ENCODE results near the gene SLC8A1. TPM values are rescaled to one million over a fixed set of nuclear protein-coding genes. Genes with fewer than 3 reads are reported as not detected.

The SLC8A1 gene
- total and polyA plus RNA-seq, 8 donors, result 5.4 to 39.7 (median 6.6) TPM

- H3K9me3 ChIP-seq, result no peaks in the 10 kb centered on the region
- ATAC-seq (no peak), DNase-seq (no peak)
- H3K4me3 ChIP-seq, result no peak overlapping the region
- H3K27ac ChIP-seq, result no peak overlapping the region
- H3K36me3 ChIP-seq, result no peaks in the 10 kb centered on the region
- TF ChIP-seq CTCF (IDR thresholded peaks at IDR 0.05), result no peak
- H3K27me3 ChIP-seq, result no peaks in the 10 kb centered on the region
- H3K4me1 ChIP-seq, result peaks cover 0 to 8% of the 10 kb centered on the region in 2 donors
- intact Hi-C loops (cut with DNase I), result no loop called here
Observed at GRCh38 chr2:40367032-40367431, 84.9 kb downstream of the SLC8A1 start.

GRCh38 chr2:40364151-40364874 is 87.6 kb downstream of the SLC8A1 start:
- DNase-seq, result peak in 2 of 4 donors; percentile 42 to 53
- no peak overlapping the region for H3K4me3 ChIP-seq
- TF ChIP-seq CTCF (IDR thresholded peaks at IDR 0.05), result no peak
- no peaks in the 10 kb centered on the region for H3K9me3 ChIP-seq
- peak overlapping the region; percentile 29 to 58 for H3K27ac ChIP-seq
- H3K27me3 ChIP-seq, result no peaks in the 10 kb centered on the region
- no peak for ATAC-seq
- no peaks in the 10 kb centered on the region for H3K36me3 ChIP-seq
- peaks cover 0 to 8% of the 10 kb centered on the region in 2 donors for H3K4me1 ChIP-seq
- intact Hi-C loops (cut with DNase I), result no loop called here

GRCh38 chr2:40363631-40364030 is 88.3 kb downstream of the SLC8A1 start:
- H3K36me3 ChIP-seq, result no peaks in the 10 kb centered on the region
- H3K27me3 ChIP-seq, result no peaks in the 10 kb centered on the region
- no peak for ATAC-seq
- H3K4me1 ChIP-seq, result peaks cover 0 to 8% of the 10 kb centered on the region in 2 donors
- no peaks in the 10 kb centered on the region for H3K9me3 ChIP-seq
- no peak overlapping the region for H3K4me3 ChIP-seq
- no peak for TF ChIP-seq CTCF (IDR thresholded peaks at IDR 0.05)
- intact Hi-C loops (cut with DNase I), result no loop called here
- peak overlapping the region in 1 of 2 donors; percentile 33 for H3K27ac ChIP-seq
- peak in 2 of 4 donors; percentile 36 to 51 for DNase-seq

- Histone ChIP-seq H3K36me3 (no peaks in the 10 kb centered on the region), H3K27ac (no peak overlapping the region), H3K4me1 (peaks cover 0 to 8% of the 10 kb centered on the region in 2 donors), H3K4me3 (no peak overlapping the region), H3K9me3 (no peaks in the 10 kb centered on the region), H3K27me3 (no peaks in the 10 kb centered on the region)
- ATAC-seq (no peak), DNase-seq (peak in 1 of 4 donors; percentile 24)
- no peak for TF ChIP-seq CTCF (IDR thresholded peaks at IDR 0.05)
- intact Hi-C loops (cut with DNase I), result no loop called here
Observed at GRCh38 chr2:40363231-40363630, 88.7 kb downstream of the SLC8A1 start.

GRCh38 chr2:40361478-40361877 is 90.4 kb downstream of the SLC8A1 start:
- no peaks in the 10 kb centered on the region for H3K27me3 ChIP-seq
- DNase-seq (no peak), ATAC-seq (no peak)
- H3K4me3 ChIP-seq, result no peak overlapping the region
- H3K27ac ChIP-seq, result no peak overlapping the region
- peaks cover 0 to 8% of the 10 kb centered on the region in 2 donors for H3K4me1 ChIP-seq
- no peaks in the 10 kb centered on the region for H3K36me3 ChIP-seq
- no peaks in the 10 kb centered on the region for H3K9me3 ChIP-seq
- intact Hi-C loops (cut with DNase I), result no loop called here
- TF ChIP-seq CTCF (IDR thresholded peaks at IDR 0.05), result no peak

Data from left lung (tissue), 10 donors.